BE2C (cell line): ENCODE results near the gene SMIM45.

ENCODE experiments used
- DNase-seq: peaks from one replicate; pipeline ENCODE4 v3.0.0-alpha.2; 2020
- H3K27me3 ChIP-seq: fragments of 250-450 bp; sonication (Bioruptor Pico); 2 replicates; pipeline ENCODE4 v1.5.1; 2020; ENCODE audit warnings: mild to moderate bottlenecking
- H3K36me3 ChIP-seq: fragments of 250-450 bp; sonication (Bioruptor Pico); 2 replicates; pipeline ENCODE4 v1.5.1; 2020; ENCODE audit warnings: mild to moderate bottlenecking
- H3K4me1 ChIP-seq: fragments of 250-450 bp; sonication (Bioruptor Pico); 2 replicates; pipeline ENCODE4 v1.5.1; 2020
- H3K4me3 ChIP-seq: 2 replicates; pipeline ENCODE4 v1.5.1; 2011; ENCODE audit warnings: low read depth, low read length
- H3K9me3 ChIP-seq: fragments of 250-450 bp; sonication (Bioruptor Pico); 2 replicates; pipeline ENCODE4 v1.5.1; 2020
- TF ChIP-seq, protein P1 (sequence below): IDR thresholded peaks from 2 replicates; pipeline ENCODE4 v1.5.1; 2012; ENCODE audit warnings: mild to moderate bottlenecking, low read depth, low read length

SMIM45 gene

GRCh38 chr22:41989246-41989645 is 37.3 kb downstream of the SMIM45 start:
- H3K36me3 ChIP-seq = no peaks in the 10 kb centered on the region
- TF ChIP-seq, protein P1, sequence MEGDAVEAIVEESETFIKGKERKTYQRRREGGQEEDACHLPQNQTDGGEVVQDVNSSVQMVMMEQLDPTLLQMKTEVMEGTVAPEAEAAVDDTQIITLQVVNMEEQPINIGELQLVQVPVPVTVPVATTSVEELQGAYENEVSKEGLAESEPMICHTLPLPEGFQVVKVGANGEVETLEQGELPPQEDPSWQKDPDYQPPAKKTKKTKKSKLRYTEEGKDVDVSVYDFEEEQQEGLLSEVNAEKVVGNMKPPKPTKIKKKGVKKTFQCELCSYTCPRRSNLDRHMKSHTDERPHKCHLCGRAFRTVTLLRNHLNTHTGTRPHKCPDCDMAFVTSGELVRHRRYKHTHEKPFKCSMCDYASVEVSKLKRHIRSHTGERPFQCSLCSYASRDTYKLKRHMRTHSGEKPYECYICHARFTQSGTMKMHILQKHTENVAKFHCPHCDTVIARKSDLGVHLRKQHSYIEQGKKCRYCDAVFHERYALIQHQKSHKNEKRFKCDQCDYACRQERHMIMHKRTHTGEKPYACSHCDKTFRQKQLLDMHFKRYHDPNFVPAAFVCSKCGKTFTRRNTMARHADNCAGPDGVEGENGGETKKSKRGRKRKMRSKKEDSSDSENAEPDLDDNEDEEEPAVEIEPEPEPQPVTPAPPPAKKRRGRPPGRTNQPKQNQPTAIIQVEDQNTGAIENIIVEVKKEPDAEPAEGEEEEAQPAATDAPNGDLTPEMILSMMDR = no peak
- H3K4me1 ChIP-seq = no peaks in the 10 kb centered on the region
- H3K9me3 ChIP-seq = no peaks in the 10 kb centered on the region
- no peak for DNase-seq
- no peak overlapping the region for H3K4me3 ChIP-seq
- no peaks in the 10 kb centered on the region for H3K27me3 ChIP-seq

DNA sequence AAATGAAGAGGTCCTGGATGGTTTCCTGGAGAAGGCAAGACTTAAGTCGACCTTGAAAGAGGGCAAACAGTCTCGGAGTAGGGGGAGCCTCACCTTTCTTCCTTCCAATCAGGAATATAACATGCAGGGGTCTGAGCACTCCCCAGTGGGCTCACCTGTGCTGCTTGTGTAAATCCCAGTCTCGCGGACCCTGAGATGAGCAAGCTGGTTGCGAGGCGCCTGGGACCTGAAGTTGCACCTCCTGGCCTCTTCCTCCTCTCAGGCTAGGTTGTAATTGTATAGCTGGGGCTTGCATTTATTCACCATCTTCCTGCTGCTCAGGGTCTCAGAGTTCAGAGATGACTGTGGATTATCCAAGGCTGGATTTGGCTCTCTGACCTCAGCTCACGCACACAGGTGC is 39.2 kb downstream of the SMIM45 start:
- H3K4me3 ChIP-seq = no peak overlapping the region
- DNase-seq = no peak
- no peaks in the 10 kb centered on the region for H3K4me1 ChIP-seq
- TF ChIP-seq, protein P1 = no peak
- H3K27me3 ChIP-seq = no peaks in the 10 kb centered on the region
- no peaks in the 10 kb centered on the region for H3K9me3 ChIP-seq
- no peaks in the 10 kb centered on the region for H3K36me3 ChIP-seq

DNA sequence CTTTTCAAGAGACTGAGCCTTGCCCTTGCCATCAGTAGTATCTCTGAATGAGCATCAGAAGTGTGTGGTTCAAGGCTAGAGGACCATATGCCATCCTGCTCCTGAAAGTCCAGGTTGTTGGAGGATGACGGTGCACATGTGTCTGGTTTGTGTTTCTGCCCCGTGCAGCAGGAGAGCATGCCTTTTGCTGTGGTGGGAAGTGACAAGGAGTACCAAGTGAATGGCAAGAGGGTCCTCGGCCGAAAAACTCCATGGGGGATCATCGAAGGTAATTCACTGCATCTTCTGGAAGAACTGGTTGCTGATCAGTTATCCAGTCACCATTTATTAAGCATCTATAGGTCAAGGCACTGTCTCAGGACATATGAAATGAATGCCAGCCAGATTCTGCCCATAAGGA is 40.5 kb downstream of the SMIM45 start:
- no peaks in the 10 kb centered on the region for H3K27me3 ChIP-seq
- no peaks in the 10 kb centered on the region for H3K4me1 ChIP-seq
- no peaks in the 10 kb centered on the region for H3K9me3 ChIP-seq
- H3K4me3 ChIP-seq = no peak overlapping the region
- H3K36me3 ChIP-seq = no peaks in the 10 kb centered on the region
- TF ChIP-seq, protein P1 = no peak
- no peak for DNase-seq

DNA sequence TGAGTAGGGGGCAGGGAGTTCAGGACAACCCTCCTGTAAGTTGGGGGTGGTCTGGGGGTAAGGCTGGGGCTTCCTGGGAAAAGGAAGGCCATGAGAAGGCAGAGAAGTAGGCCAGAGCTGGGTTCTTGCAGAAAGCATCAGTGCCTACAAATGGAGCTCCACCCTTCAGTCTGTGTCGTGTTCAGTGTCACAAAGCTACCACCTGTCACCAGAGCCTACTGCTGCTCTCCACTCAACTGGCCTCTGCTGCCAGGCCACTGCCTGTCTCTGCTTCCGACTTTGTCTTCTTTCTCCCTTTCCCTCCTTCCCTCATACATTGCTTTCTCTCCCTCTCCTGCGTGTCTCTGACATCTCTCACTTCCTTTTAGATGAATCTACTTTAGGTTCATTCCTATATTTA is 43.3 kb downstream of the SMIM45 start:
- Histone ChIP-seq H3K9me3 (peaks cover 7% of the 10 kb centered on the region), H3K4me1 (no peaks in the 10 kb centered on the region), H3K4me3 (no peak overlapping the region), H3K36me3 (no peaks in the 10 kb centered on the region), H3K27me3 (no peaks in the 10 kb centered on the region)
- no peak for DNase-seq
- TF ChIP-seq, protein P1 = no peak

DNA sequence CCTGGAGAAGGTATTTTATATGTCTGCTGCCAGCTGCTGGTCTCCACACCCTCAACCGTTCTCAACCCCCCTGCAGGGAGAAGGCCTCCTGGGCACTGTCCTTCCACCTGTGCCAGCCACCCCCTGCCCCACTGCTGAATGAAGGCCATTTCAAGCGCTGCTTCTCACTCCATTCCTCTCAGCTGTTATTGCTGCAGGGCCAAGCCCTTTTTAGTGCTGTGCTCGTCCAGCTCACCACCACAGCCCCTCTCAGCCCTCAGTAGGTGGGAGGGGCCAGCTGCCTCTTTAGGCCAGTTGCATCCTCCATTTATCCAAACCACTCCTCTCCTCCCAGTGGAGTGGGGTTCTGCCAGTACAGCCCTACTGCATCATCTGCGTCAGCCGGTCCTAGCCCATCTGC is 44.9 kb downstream of the SMIM45 start:
- H3K27me3 ChIP-seq = no peaks in the 10 kb centered on the region
- H3K4me3 ChIP-seq = no peak overlapping the region
- H3K4me1 ChIP-seq = no peaks in the 10 kb centered on the region
- H3K36me3 ChIP-seq = no peaks in the 10 kb centered on the region
- peaks cover 7% of the 10 kb centered on the region for H3K9me3 ChIP-seq
- TF ChIP-seq, protein P1 = no peak
- DNase-seq = no peak

- Histone ChIP-seq H3K9me3 (peaks cover 7% of the 10 kb centered on the region), H3K27me3 (no peaks in the 10 kb centered on the region), H3K4me3 (peak within 1 kb of the TSS; percentile 62), H3K4me1 (no peaks in the 10 kb centered on the region), H3K36me3 (no peaks in the 10 kb centered on the region)
- DNase-seq = peak; percentile 92
- TF ChIP-seq, protein P1 = no peak
Observed at GRCh38 chr22:41998361-41999261, 46.7 kb downstream of the SMIM45 start, which contains the start of gene WBP2NL. Gene WBP2NL (plus strand): TSS chr22:41998788. CDS start chr22:41998819, 31 bp downstream.
